ENCODE data around the gene PDIA2. TPM values are rescaled to one million over a fixed set of nuclear protein-coding genes. Genes with fewer than 3 reads are reported as not detected.

PDIA2 gene
- polyA plus RNA-seq, 2 of the 4 experiments (the other 2 are of a cell fraction) = 0.45 to 0.52 TPM

DNA sequence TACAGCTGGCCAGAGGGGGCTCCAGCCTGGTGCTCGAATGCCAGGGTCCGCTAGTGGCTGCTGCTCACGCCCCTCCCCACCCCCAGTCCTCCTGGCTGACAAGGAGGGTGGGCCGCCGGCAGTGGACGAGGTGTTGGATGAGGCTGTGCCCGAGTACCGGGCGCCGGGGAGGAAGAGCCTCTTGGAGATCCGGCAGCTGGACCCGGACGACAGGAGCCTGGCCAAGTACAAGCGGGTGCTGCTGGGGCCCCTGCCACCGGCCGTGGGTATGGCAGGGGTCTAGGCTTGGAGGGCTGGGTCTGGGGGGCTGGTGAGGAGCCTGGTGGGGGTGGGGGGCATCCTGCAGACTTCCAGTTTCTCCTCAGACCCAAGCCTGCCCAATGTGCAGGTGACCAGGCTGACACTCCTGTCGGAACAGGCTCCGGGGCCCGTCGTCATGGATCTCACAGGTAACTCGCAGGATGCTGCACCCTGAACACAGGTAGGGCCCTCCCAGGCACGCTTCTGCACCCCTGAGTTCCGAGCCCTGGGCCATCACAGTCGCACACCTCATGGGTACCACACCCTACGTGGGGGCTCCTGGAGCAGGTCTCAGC, 1.2 kb upstream of the PDIA2 start:
- 72% methylated on average over 9 of the region's 25 CpGs for WGBS (ENCODE audit: missing lambda C conversion rate)
- Histone ChIP-seq H3K4me2 (no peak overlapping the region), H3K27ac (no peak overlapping the region), H3K9me3 (no peaks in the 10 kb centered on the region), H3K4me1 (peaks cover 6% of the 10 kb centered on the region; the same call in 1 of the 3 replicates), H3K4me3 (no peak overlapping the region)
- DNase-seq (ENCODE audit: low read depth in 1 of 2, low spot score in 1 of 2) (no peak), FAIRE-seq (no peak), ATAC-seq (peak; percentile 13 to 21; a peak in 1 of 6 replicates)
- ChIA-PET CTCF (interaction anchor here (1.0 kb wide), 1 partner anchor 11 kb away, joined by 3 read pairs; no protein-coding TSS in a partner anchor), POLR2A (interaction anchor here (0.5 kb wide), 1 partner anchor 171 kb away, joined by 3 read pairs; no protein-coding TSS in a partner anchor)
- no peak for TF ChIP-seq CHD4 (IDR thresholded peaks at IDR 0.05; ENCODE audit: borderline replicate concordance)
- no peak for TF ChIP-seq FOSL2 (IDR thresholded peaks at IDR 0.05)
- no peak for TF ChIP-seq FOSL2 (CRISPR knock-in tag; IDR thresholded peaks at IDR 0.05)
- no peak for TF ChIP-seq TP53 (CRISPR knock-in tag; IDR thresholded peaks at IDR 0.05)
- TF ChIP-seq NPAS2 (CRISPR knock-in tag; IDR thresholded peaks at IDR 0.05; ENCODE audit: borderline replicate concordance) = no peak
- TF ChIP-seq JUN (IDR thresholded peaks at IDR 0.05) = no peak
- no peak for TF ChIP-seq CBX8 (IDR thresholded peaks at IDR 0.05)
- TF ChIP-seq NFE2L2 (conservative IDR thresholded peaks at IDR 0.05; ENCODE audit: low read length) = no peak
- no peak for TF ChIP-seq POLR2A (IDR thresholded peaks at IDR 0.05; ENCODE audit: low read length)
- no peak for TF ChIP-seq NR3C1 (IDR thresholded peaks at IDR 0.05)

DNA sequence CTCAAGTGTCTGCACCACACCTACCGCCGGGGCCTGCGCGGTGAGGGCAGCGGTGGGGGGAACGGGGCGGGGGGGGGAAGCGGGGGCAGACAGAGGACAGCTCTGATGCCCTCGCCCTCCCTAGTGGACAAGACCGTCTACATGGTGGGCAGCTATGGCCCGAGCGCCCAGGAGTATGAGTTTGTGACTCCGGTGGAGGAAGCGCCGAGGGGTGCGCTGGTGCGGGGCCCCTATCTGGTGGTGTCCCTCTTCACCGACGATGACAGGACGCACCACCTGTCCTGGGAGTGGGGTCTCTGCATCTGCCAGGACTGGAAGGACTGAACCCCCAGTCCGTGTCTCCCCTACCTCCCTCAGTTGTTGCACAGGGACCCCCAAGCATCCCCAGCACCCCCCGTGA, 473 bp upstream of the PDIA2 start:
- no peak overlapping the region for H3K4me2 ChIP-seq
- ATAC-seq (no peak), FAIRE-seq (no peak), DNase-seq (ENCODE audit: low read depth in 1 of 2, low spot score in 1 of 2) (no peak)
- POLR2A ChIA-PET = no interaction called here
- no peak overlapping the region for H3K4me3 ChIP-seq
- TF ChIP-seq, protein P1, sequence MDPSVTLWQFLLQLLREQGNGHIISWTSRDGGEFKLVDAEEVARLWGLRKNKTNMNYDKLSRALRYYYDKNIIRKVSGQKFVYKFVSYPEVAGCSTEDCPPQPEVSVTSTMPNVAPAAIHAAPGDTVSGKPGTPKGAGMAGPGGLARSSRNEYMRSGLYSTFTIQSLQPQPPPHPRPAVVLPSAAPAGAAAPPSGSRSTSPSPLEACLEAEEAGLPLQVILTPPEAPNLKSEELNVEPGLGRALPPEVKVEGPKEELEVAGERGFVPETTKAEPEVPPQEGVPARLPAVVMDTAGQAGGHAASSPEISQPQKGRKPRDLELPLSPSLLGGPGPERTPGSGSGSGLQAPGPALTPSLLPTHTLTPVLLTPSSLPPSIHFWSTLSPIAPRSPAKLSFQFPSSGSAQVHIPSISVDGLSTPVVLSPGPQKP (IDR thresholded peaks at IDR 0.05; ENCODE audit: low read depth, low read length) = no peak
- TF ChIP-seq, protein P2, sequence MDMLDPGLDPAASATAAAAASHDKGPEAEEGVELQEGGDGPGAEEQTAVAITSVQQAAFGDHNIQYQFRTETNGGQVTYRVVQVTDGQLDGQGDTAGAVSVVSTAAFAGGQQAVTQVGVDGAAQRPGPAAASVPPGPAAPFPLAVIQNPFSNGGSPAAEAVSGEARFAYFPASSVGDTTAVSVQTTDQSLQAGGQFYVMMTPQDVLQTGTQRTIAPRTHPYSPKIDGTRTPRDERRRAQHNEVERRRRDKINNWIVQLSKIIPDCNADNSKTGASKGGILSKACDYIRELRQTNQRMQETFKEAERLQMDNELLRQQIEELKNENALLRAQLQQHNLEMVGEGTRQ (IDR thresholded peaks at IDR 0.05) = no peak
- no peak for TF ChIP-seq EHF (CRISPR knock-in tag; IDR thresholded peaks at IDR 0.05)
- no peak for TF ChIP-seq CHD2 (IDR thresholded peaks at IDR 0.05; ENCODE audit: low read length, partially characterized antibody)
- no peak for TF ChIP-seq CBX2 (IDR thresholded peaks at IDR 0.05; ENCODE audit: borderline replicate concordance, low read depth)
- TF ChIP-seq EP300 (IDR thresholded peaks at IDR 0.05) = no peak
- TF ChIP-seq, protein P3, sequence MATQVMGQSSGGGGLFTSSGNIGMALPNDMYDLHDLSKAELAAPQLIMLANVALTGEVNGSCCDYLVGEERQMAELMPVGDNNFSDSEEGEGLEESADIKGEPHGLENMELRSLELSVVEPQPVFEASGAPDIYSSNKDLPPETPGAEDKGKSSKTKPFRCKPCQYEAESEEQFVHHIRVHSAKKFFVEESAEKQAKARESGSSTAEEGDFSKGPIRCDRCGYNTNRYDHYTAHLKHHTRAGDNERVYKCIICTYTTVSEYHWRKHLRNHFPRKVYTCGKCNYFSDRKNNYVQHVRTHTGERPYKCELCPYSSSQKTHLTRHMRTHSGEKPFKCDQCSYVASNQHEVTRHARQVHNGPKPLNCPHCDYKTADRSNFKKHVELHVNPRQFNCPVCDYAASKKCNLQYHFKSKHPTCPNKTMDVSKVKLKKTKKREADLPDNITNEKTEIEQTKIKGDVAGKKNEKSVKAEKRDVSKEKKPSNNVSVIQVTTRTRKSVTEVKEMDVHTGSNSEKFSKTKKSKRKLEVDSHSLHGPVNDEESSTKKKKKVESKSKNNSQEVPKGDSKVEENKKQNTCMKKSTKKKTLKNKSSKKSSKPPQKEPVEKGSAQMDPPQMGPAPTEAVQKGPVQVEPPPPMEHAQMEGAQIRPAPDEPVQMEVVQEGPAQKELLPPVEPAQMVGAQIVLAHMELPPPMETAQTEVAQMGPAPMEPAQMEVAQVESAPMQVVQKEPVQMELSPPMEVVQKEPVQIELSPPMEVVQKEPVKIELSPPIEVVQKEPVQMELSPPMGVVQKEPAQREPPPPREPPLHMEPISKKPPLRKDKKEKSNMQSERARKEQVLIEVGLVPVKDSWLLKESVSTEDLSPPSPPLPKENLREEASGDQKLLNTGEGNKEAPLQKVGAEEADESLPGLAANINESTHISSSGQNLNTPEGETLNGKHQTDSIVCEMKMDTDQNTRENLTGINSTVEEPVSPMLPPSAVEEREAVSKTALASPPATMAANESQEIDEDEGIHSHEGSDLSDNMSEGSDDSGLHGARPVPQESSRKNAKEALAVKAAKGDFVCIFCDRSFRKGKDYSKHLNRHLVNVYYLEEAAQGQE (IDR thresholded peaks at IDR 0.05) = no peak
- TF ChIP-seq CBX8 (IDR thresholded peaks at IDR 0.05) = no peak
- TF ChIP-seq RFX5 (IDR thresholded peaks at IDR 0.05) = no peak
- TF ChIP-seq, protein P4, sequence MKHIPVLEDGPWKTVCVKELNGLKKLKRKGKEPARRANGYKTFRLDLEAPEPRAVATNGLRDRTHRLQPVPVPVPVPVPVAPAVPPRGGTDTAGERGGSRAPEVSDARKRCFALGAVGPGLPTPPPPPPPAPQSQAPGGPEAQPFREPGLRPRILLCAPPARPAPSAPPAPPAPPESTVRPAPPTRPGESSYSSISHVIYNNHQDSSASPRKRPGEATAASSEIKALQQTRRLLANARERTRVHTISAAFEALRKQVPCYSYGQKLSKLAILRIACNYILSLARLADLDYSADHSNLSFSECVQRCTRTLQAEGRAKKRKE (CRISPR knock-in tag; IDR thresholded peaks at IDR 0.05; ENCODE audit: low read depth) = no peak
- no peak for TF ChIP-seq TFCP2L1 (CRISPR knock-in tag; IDR thresholded peaks at IDR 0.05)
- WGBS (ENCODE audit: missing lambda C conversion rate) = 86% methylated on average over 19 of the region's 22 CpGs
- no peak overlapping the region for H3K27ac ChIP-seq
- H3K4me1 ChIP-seq = peaks cover 8% of the 10 kb centered on the region; the same call in 1 of the 3 replicates
- CTCF ChIA-PET = no interaction called here
- H3K9me3 ChIP-seq = no peaks in the 10 kb centered on the region

Data from A549 (cell line).